OCI-LY7 (cell line): ENCODE data around the gene BRPF3. TPM values are rescaled to one million over a fixed set of nuclear protein-coding genes. Genes with fewer than 3 reads are reported as not detected.

Source experiments
- BruUV-seq: library from RNA; stranded (reverse); fragments of 400-500 nt; replicated peaks from 2 replicates; lab custom pipeline; 2021; lab: Mats Ljungman, UMichigan
- CTCF ChIA-PET: fragments of 300-600 bp; sonication (Branson Sonifier 250); formaldehyde crosslinking; loops from one replicate; lab custom pipeline; 2022; ENCODE audit warnings: antibody characterized with exemption; ENCODE audit not compliant: unreplicated experiment; lab: Charles Lee
- POLR2A ChIA-PET: fragments of 300-600 bp; sonication (Branson Sonifier 250); formaldehyde crosslinking; loops from one replicate; lab custom pipeline; 2022; ENCODE audit warnings: antibody characterized with exemption; lab: Charles Lee
- DNase-seq: peaks from one replicate; pipeline ENCODE4 v3.0.0-alpha.2; 2015; ENCODE audit warnings: low spot score
- H2AFZ ChIP-seq: fragments of 200-600 bp; sonication (generic), shearing (Covaris generic); 2 replicates; pipeline ENCODE4 v1.6.1; 2014; ENCODE audit warnings: mild to moderate bottlenecking, antibody characterized with exemption, low read length, moderate library complexity
- H3K27ac ChIP-seq: fragments of 200-600 bp; sonication (generic); 2 replicates; pipeline ENCODE4 v1.5.1; 2014; ENCODE audit warnings: mixed run types, low read depth, mild to moderate bottlenecking, moderate library complexity, low read length, inconsistent platforms; ENCODE audit not compliant: poor library complexity, severe bottlenecking
- H3K36me3 ChIP-seq: fragments of 200-600 bp; sonication (generic); 2 replicates; pipeline ENCODE4 v1.6.1; 2014; ENCODE audit warnings: mild to moderate bottlenecking, antibody characterized with exemption, low read length, moderate library complexity, mixed read lengths; ENCODE audit not compliant: insufficient read depth
- H3K4me1 ChIP-seq: fragments of 200-600 bp; sonication (generic); 2 replicates; pipeline ENCODE4 v1.5.1; 2014; ENCODE audit warnings: mild to moderate bottlenecking, low read length; ENCODE audit not compliant: insufficient read depth, poor library complexity, severe bottlenecking
- H3K4me2 ChIP-seq: fragments of 200-600 bp; sonication (generic); 2 replicates; pipeline ENCODE4 v1.6.1; 2014; ENCODE audit warnings: mild to moderate bottlenecking, low read length
- H3K4me3 ChIP-seq: fragments of 200-600 bp; sonication (generic); 2 replicates; pipeline ENCODE4 v1.5.1; 2014; ENCODE audit warnings: mild to moderate bottlenecking, low read depth, low read length; ENCODE audit not compliant: poor library complexity, severe bottlenecking
- H3K79me2 ChIP-seq: fragments of 200-600 bp; sonication (generic); 2 replicates; pipeline ENCODE4 v1.6.1; 2016; ENCODE audit warnings: low read depth, mild to moderate bottlenecking, low read length, moderate library complexity, mixed read lengths; ENCODE audit not compliant: insufficient read depth
- H3K9me2 ChIP-seq: fragments of 200-600 bp; sonication (generic); 2 replicates; pipeline ENCODE4 v1.6.1; 2016; ENCODE audit warnings: mild to moderate bottlenecking, low read length, mixed read lengths; ENCODE audit not compliant: insufficient read depth
- H3K9me3 ChIP-seq: fragments of 200-600 bp; sonication (generic); 2 replicates; pipeline ENCODE4 v1.6.1; 2014; ENCODE audit warnings: mild to moderate bottlenecking, mixed run types, low read length, mixed read lengths
- H4K20me1 ChIP-seq: fragments of 200-600 bp; sonication (generic); 2 replicates; pipeline ENCODE4 v1.6.1; 2014; ENCODE audit warnings: mild to moderate bottlenecking, antibody characterized with exemption, low read length, moderate library complexity, mixed read lengths; ENCODE audit not compliant: insufficient read depth
- CTCF ChIP-seq: fragments of 200-600 bp; sonication (generic); conservative IDR thresholded peaks from 2 replicates; pipeline ENCODE4 v1.5.1; 2014; ENCODE audit warnings: mild to moderate bottlenecking, antibody characterized with exemption, low read length, moderate library complexity, mixed read lengths
- EZH2phosphoT487 ChIP-seq: fragments of 200-600 bp; sonication (generic); IDR thresholded peaks from 2 replicates; pipeline ENCODE4 v1.6.1; 2018; ENCODE audit warnings: low read depth, borderline replicate concordance, mild to moderate bottlenecking, mixed run types, antibody characterized with exemption, low read length, moderate library complexity, mixed read lengths
- intact Hi-C: fragments of 100-400 bp; cut with micrococcal nuclease; formaldehyde crosslinking; loops from one replicate; pipeline ENCODE4 v1.10.0; 2022; ENCODE audit not compliant: unreplicated experiment
- total RNA-seq, 2 experiments: library from RNA; depleted of rRNA in 1 of 2; stranded (reverse); fragments of >200 nt in 1 of 2; shearing (Covaris generic) in 1 of 2; gene quantifications; 2 replicates each; pipeline ENCODE4 v1.2.3, GENCODE V29; 2014 to 2022

The BRPF3 gene
- total RNA-seq, 2 experiments from 2014 or later, result 10.4 to 12.0 TPM

GRCh38 chr6:36252005-36252404, 55.5 kb downstream of the BRPF3 start:
- Histone ChIP-seq H3K4me1 (peaks cover 5% of the 10 kb centered on the region), H3K4me2 (no peak overlapping the region), H3K9me2 (no peaks in the 10 kb centered on the region), H3K9me3 (0 out of 2 replicates have a peak, but pooled peaks cover 1% of the 10 kb centered on the region), H3K79me2 (no peaks in the 10 kb centered on the region), H3K4me3 (no peak overlapping the region), H4K20me1 (no peaks in the 10 kb centered on the region), H3K27ac (no peak overlapping the region), H3K36me3 (no peaks in the 10 kb centered on the region), H2AFZ (no peak overlapping the region)
- DNase-seq, result no peak
- intact Hi-C loops, result no loop called here
- TF ChIP-seq CTCF (no peak), EZH2phosphoT487 (no peak)
- ChIA-PET CTCF (no interaction called here), POLR2A (no interaction called here)
- BruUV-seq, result no TSS peak

GRCh38 chr6:36263390-36264000, 67.0 kb downstream of the BRPF3 start:
- no peaks in the 10 kb centered on the region for H3K9me3 ChIP-seq
- no peaks in the 10 kb centered on the region for H3K4me1 ChIP-seq
- no peaks in the 10 kb centered on the region for H3K36me3 ChIP-seq
- H2AFZ ChIP-seq, result no peak overlapping the region
- no peak overlapping the region for H3K27ac ChIP-seq
- no peaks in the 10 kb centered on the region for H3K79me2 ChIP-seq
- no peaks in the 10 kb centered on the region for H4K20me1 ChIP-seq
- CTCF ChIA-PET, result no interaction called here
- POLR2A ChIA-PET, result no interaction called here
- no peak for DNase-seq
- H3K9me2 ChIP-seq, result no peaks in the 10 kb centered on the region
- TF ChIP-seq CTCF (no peak), EZH2phosphoT487 (no peak)
- no peak overlapping the region for H3K4me2 ChIP-seq
- intact Hi-C loops, result no loop called here
- no TSS peak for BruUV-seq
- no peak overlapping the region for H3K4me3 ChIP-seq

DNA sequence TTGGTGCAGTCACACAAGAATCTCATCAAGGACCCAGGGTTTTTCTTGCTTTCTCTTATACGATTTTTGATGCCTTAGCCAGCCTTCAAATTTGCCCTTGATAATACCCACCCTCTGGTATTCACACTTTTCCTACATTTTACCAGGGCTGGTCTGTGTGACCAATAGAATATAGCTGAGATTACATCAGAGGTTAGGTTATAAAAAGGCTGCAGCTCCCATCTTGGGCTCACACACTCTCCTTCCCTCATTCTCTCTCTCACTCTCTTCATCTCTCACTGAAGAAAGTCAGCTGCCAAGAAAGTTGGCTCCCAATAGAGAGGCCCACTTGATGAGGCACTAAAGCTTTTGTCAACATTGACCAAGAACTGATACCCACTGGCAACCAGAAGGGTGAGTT, 69.2 kb downstream of the BRPF3 start:
- Histone ChIP-seq H3K4me1 (no peaks in the 10 kb centered on the region), H3K9me3 (no peaks in the 10 kb centered on the region), H3K36me3 (no peaks in the 10 kb centered on the region), H3K79me2 (no peaks in the 10 kb centered on the region), H4K20me1 (no peaks in the 10 kb centered on the region), H2AFZ (no peak overlapping the region), H3K4me3 (no peak overlapping the region), H3K9me2 (no peaks in the 10 kb centered on the region), H3K27ac (no peak overlapping the region), H3K4me2 (no peak overlapping the region)
- DNase-seq, result no peak
- BruUV-seq, result no TSS peak
- no peak for TF ChIP-seq EZH2phosphoT487
- no peak for TF ChIP-seq CTCF
- intact Hi-C loops, result no loop called here
- CTCF ChIA-PET, result interaction anchor here (1.0 kb wide), 1 partner anchor 17 kb away, joined by 4 read pairs; no protein-coding TSS in a partner anchor
- POLR2A ChIA-PET, result interaction anchor here (1.0 kb wide), 1 partner anchor 15 kb away, joined by 3 read pairs; no protein-coding TSS in a partner anchor
